Heart right ventricle (tissue), 16 donors: ENCODE data around the gene KCTD12. TPM values are rescaled to one million over a fixed set of nuclear protein-coding genes. Genes with fewer than 3 reads are reported as not detected.

Experiments used
- ATAC-seq, 8 donors: fragments of 200-7000 bp; cut with Tn5 transposase; one replicate each; pipeline ENCODE4 v1.9.1; 2020; ENCODE audit warnings: mild to moderate bottlenecking in 8 of 8, moderate library complexity in 8 of 8, moderate number of reproducible peaks in 1 of 8
- DNase-seq, 2 donors: peaks; one replicate each; pipeline ENCODE4 v3.0.0-alpha.2; 2020
- H3K27ac ChIP-seq, 10 donors: fragments of 200-600 bp; sonication (generic) in 2 of 10; one replicate each; pipeline versions ENCODE4 v1.5.0 to v1.8.0; 2020 to 2022; ENCODE audit warnings: mild to moderate bottlenecking in 3 of 10
- H3K27me3 ChIP-seq, 7 donors: fragments of 200-600 bp; one replicate each; pipeline ENCODE4 v1.8.0; 2021 to 2022; ENCODE audit warnings: mild to moderate bottlenecking in 2 of 7
- H3K36me3 ChIP-seq, 9 donors: fragments of 200-600 bp; sonication (generic) in 1 of 9; one replicate each; pipeline versions ENCODE4 v1.5.0 to v1.8.0; 2020 to 2022; ENCODE audit warnings: mild to moderate bottlenecking in 2 of 9
- H3K4me1 ChIP-seq, 9 donors: fragments of 200-600 bp; sonication (generic) in 1 of 9; one replicate each; pipeline versions ENCODE4 v1.5.0 to v1.8.0; 2020 to 2022; ENCODE audit warnings: mild to moderate bottlenecking in 4 of 9
- H3K4me3 ChIP-seq, 10 donors: fragments of 200-600 bp; sonication (generic) in 2 of 10; one replicate each; pipeline versions ENCODE4 v1.5.0 to v1.8.0; 2020 to 2022; ENCODE audit warnings: mild to moderate bottlenecking in 7 of 10, moderate library complexity in 2 of 10
- H3K9me3 ChIP-seq, 11 donors: fragments of 200-600 bp in 10 of 11; sonication (generic) in 2 of 11; one replicate each; pipeline versions ENCODE4 v1.5.0 to v1.8.0; 2013 to 2022; ENCODE audit warnings: mild to moderate bottlenecking in 2 of 11, control low read depth in 1 of 11, moderate library complexity in 1 of 11
- CTCF ChIP-seq, 9 donors: fragments of 200-600 bp; sonication (generic) in 2 of 9; IDR thresholded peaks; one replicate each; pipeline versions ENCODE4 v1.5.0 to v1.8.0; 2021 to 2022; ENCODE audit warnings: antibody characterized with exemption in 9 of 9, mild to moderate bottlenecking in 5 of 9, moderate library complexity in 1 of 9
- WGBS, 2 donors: extraction: QIAGEN DNeasy Blood & Tissue Kit; methylation state at CpG; one replicate each; pipeline ENCODE4 v1.1.7; 2013; ENCODE audit warnings: inconsistent platforms in 1 of 2; 5-methylcytosine and 5-hydroxymethylcytosine counted together
- intact Hi-C, 10 donors: fragments of 100-400 bp; cut with DNase I; formaldehyde crosslinking; loops; one replicate each; pipeline versions ENCODE4 v1.11.1 to v1.14.2; 2022
- polyA plus RNA-seq, 2 donors: library from polyadenylated mRNA; stranded (reverse); fragments of 200-250 nt; gene quantifications; one replicate each; pipeline ENCODE4 v1.2.3, GENCODE V29; 2013
- total RNA-seq, 10 donors: library from RNA; stranded (reverse); fragmentation: NEBNext Ultra II Directional in 3 of 10; extraction: Animal tissue kit (Norgen Biotek cat#: 25700) in 3 of 10; gene quantifications; one replicate each; pipeline versions ENCODE4 v1.2.1 to v1.2.4, GENCODE V29; 2021 to 2023
- donor health status: Arrhythmogenic right ventricular cardiomyopathy.
- donor health status: ischemic (EF 13 %, LVEDD 7.1; RV severe dilation, severe dysfunction).
- donor health status: healthy with polysubstance abuse.
- donor health status: DM: no; HTN: yes; CAD: no.
- donor health status: DM: no; HTN: no; CAD: no.
- donor health status: ischemic (EF 25% LVEDD 6.9; RV normal size, moderate dysfunction).
- donor health status: ischemic (EF 25% LVEDD 5.7; RV mildly dilated, moderate dysfunction).
- donor health status: healthy.
- donor health status: DM: yes; HTN: yes; CAD: no.
- donor health status: Ischemic cardiomyopathy.
- donor health status: ischemic (EF 35%, LVEDD 5.7; RV mildly dilated, moderate dysfunction).
- donor health status: nonischemic (EF 11% LVEDD 7.7; RV severe dilation, severe dysfunction).
- donor health status: DM: yes; HTN: yes; CAD: no.
- donor health status: PGD.
- donor health status: ischemic (EF 29% LVEDD 5.4; RV normal size, mild dysfunction).
- donor health status: nonischemic (EF 23%, LVEDD 6.1; RV moderate dilation, normal function).

KCTD12 gene
- total and polyA plus RNA-seq, 12 donors, result 12.4 to 56.5 (median 32.4) TPM

DNA sequence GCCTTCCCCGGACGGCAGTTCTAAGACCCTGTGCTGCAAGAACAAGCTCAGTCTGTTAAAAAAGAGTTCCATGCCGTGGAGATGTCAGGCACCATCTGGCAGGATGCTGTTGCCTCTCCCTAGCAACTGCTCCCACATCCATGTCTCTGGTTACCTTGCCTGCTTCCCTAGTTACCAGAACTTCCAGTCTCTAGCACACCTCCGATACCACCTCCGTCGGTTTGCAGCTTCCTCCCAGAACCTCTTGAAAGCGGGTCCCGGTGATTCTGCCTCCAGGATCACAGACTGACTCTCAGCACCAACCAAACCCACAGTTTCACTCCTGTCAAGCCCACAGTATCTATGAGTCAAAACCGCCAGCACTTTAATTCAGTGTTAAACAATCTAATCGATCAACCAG, 55.4 kb downstream of the KCTD12 start:
- H3K27ac ChIP-seq, result peak overlapping the region in 4 of 10 donors; percentile 21 to 89 (median 70)
- no peaks in the 10 kb centered on the region for H3K36me3 ChIP-seq
- intact Hi-C loops, result no loop called here
- no peaks in the 10 kb centered on the region for H3K9me3 ChIP-seq
- no peaks in the 10 kb centered on the region for H3K27me3 ChIP-seq
- TF ChIP-seq CTCF (IDR thresholded peaks at IDR 0.05), result no peak
- WGBS, 2 donors, result 94% methylated on average over 10 of the region's 10 CpGs
- no peak overlapping the region for H3K4me3 ChIP-seq
- ATAC-seq, result no peak
- peaks cover 0 to 24% (median 16%) of the 10 kb centered on the region in 9 donors for H3K4me1 ChIP-seq
- no peak for DNase-seq

Other genes with a start within 250 kb of the KCTD12 start
- under 1 TPM in 1 of 10 donors, not detected in 9; 0.51 TPM for gene ACOD1, start 62.1 kb upstream of the KCTD12 start, total RNA-seq
- not detected for gene ACOD1, start 62.1 kb upstream of the KCTD12 start, polyA plus RNA-seq
- 10 to 100 TPM; 10.5 to 22.3 (median 16.0) TPM for gene CLN5, start 105.7 kb upstream of the KCTD12 start, total RNA-seq
- 10 to 100 TPM; 13.7 to 15.2 TPM for gene CLN5, start 105.7 kb upstream of the KCTD12 start, polyA plus RNA-seq
- 10 to 100 TPM; 26.3 to 41.7 (median 29.2) TPM for gene FBXL3, start 140.8 kb upstream of the KCTD12 start, total RNA-seq
- gene FBXL3, start 140.8 kb upstream of the KCTD12 start, polyA plus RNA-seq, result 10 to 100 TPM; 16.5 to 17.7 TPM